HG02678 (cell line): Measurements from ENCODE around the gene MAB21L2.
"Not testable (repeated sequence)": the region's sequence is repeated elsewhere in the genome, so short reads cannot be mapped to it uniquely, and the experiment has no call there.

Experiments used
- ATAC-seq: cut with Tn5 transposase; IDR thresholded peaks from one replicate; pipeline ENCODE4 v1.9.1; 2021; ENCODE audit warnings: mild to moderate bottlenecking, moderate library complexity; ENCODE audit not compliant: unreplicated experiment

Gene MAB21L2

DNA sequence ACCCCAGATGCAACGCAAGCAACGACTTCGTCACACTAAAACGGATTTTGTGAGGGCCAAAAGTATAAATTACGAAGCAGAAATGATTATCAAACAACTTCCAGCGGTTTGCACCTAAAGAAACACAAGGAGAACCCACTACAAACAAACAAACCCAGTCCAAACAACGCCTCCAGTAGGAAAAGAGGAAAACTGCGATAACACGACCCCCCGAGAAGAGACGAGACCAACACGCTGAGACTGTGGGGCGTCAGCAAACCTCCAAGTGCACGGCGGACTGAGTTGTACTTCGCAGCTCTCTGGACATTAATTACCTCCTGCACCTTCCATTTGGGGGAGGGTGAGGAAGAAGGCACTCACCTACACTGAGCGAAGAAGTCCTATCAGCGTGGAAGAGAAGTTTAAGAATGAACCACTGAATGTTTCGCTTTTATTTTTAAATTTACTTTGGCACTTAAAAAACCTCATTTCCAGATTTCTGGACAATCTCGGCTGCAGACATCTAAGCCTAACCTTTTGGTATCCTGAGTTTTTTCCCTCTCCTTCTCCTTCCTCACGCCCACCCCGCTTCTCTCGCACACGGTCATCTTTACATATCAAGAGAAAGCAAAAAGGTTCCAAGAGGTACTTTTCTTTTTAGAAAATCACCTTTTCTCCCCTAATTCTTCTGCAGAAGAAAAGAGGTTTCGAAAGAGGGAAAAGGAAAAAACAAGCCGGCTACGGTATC, at the start of gene MAB21L2:
Gene MAB21L2, plus strand, starts transcription at position 6 of the 727 bp plus-strand sequence. CDS start 879 bp downstream, outside the sequence.
- ATAC-seq, result no peak

DNA sequence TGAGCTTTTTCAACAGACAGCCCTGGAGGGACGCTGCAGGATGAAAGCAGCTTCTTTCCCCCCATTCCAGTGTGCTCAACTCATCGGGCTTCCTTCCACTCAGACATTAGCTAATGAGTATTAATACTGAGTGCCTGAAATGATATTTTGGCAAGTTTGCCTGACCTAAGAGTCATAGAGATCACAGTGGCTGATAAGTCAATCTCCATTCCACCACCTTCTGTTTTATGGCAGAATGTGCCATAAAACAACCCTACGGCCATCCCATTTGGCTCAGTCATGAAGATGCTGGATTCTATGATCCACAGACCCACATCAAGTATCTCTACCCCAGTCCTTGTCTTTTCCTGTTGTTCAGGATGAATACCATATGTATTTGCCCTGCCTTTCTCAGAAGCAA, 48.3 kb upstream of the MAB21L2 start:
- ATAC-seq, result no peak

DNA sequence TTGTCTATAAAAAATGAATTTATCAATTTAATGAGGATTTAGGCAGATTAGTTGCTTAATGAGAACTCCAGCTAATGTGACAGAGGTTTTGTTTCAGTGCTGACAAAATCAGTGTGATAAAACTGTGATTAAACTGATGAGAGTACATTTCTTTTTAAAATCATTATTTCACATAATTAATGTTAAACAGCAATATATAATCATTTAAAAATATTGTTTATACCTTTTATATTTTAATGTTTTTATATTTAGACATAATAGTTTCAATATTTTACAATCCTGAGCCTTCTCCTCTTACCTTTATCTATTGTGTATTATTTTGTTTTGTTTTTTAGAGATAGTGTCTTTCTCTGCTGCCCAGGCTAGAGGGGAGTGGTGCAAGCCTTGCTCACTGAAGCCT, 47.1 kb upstream of the MAB21L2 start:
- ATAC-seq, result no peak

DNA sequence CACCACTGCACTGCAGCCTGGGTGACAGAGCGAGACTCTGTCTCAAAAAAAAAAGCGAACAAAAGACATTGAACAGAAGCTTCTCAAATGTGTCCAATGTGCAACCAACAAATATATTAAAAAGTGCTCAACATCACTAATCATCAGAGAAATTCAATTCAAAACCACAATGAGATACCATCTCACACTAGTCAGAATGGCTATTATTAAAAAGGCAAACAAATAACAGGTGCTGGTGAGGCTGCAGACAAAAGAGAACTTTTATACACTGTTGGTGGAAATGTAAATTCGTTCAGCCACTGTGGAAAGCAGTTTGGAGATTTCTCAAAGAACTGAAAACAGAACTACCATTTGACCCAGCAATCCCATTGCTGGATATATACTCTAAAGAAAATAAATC, 44.0 kb upstream of the MAB21L2 start:
- ATAC-seq, result not testable (repeated sequence)

DNA sequence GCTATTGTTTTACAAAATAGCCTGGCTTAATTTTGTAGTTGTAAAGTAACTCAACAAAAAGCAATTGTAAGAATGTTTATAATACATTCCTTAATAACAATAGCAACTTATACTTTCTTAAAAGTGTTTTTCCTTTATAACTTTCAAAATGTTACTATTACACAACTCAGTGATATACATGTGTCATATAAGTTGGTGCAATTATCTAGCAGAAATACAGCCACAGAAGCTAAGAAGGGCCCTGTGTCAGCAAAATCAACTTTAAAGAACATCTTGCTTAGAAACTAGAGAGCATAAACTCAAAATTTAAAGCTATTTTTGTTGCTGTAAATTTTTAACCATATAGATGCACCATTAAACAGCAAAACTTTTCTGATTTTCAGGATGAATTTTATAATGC, 41.4 kb upstream of the MAB21L2 start:
- ATAC-seq, result no peak

DNA sequence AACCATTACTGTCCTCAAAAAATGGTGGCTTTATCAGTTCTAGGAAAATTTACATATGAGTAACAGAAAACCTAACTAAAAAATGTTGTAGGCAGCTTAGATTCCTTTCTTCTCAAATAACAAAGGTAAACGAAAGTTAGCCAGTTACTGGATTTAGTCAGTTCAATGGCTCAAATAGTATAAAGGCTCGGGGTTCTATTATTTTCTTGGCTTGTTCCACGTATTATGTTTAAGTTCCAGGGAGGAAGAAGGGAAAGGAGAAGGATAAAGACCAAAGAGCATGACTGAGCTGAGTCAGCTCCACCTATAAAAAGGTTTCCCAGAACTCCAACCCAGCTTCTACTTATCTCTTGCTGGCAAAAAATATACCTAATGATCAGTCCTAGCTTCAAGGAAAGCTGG, 41.0 kb upstream of the MAB21L2 start:
- no peak for ATAC-seq

DNA sequence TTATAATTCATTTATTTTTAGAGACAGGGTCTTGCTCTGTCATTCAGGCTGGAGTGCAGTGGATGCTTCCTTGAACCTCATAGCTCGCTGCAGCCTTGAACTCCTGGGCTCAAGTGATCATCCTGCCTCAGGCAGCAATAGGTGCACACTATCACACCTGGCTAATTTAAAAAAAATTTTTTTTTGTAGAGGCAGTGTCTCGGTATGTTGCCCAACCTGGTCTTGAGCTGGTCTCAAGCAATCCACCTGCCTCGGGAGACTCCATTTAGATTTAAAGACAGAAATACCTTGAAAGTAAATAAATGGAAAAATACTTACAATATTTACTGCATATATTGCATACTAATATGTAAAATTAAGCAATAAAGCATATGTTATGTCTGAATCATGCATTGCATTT, 40.3 kb upstream of the MAB21L2 start:
- no peak for ATAC-seq

DNA sequence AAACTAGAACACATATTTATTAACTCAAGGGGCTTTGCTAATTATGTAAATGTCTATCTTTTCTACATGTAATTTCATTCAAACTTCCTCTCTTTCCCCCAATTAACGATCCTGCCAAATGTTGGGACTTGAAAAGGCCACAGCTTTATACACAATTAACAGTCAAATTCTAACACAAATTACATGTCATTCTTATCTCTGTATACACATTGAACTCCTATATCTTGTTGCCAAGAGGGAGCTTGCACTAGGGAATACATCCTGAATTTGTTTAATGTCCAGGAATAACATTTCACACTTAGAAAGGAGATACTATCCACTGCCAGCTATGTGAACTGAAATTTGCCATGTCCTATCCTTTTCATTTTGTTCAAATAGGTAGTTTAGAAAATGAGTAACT, 38.9 kb upstream of the MAB21L2 start:
- ATAC-seq, result no peak

DNA sequence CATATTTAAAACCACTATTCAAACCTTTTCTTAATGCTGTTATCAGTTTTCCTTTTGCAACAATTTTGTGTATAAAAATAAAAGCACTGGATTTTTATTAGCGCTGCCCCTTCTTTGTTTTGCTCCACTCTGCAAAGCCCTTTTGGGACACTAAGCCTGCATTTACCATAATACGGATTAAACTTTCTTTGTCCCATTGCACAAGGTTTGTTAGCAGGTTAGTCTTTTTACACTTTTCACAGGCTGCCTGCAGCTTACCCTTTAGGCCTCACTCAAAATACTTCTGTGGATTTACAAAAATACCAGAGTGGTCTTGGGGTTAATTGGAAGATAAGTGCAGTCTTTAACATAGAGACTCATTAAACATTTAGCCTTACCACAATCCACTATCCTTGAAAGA, 35.7 kb upstream of the MAB21L2 start:
- ATAC-seq, result no peak

DNA sequence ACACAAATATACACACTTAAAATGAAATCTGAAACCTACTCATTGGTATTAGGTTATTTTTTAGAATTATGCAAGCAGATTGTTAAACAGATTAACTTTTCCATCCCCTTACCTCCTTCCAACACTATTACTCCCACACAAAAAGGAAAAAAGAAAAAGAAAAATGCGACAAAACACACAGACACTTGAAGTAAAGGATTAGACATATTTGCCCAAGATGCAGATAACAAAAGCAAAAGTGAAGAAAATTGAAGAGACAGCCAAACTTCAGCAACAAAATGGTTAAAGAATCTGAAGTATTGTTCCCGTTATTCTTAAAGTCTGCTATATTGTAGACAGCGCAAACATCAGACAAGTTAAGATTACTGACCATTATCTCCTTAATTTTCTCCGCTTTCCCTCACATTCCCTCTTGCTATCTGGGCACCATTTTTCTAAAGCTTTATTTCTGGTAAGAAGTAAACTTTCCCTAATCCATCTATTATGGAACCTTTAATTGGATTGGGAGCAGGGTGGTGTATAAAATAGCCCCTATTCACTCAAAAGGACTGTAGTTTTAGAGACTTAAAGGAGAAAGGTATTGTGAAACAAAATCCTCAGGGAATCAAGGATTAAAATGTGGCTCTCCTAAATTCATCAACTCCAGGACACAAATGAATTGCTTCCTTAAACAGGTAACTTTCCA, 34.7 kb upstream of the MAB21L2 start:
- ATAC-seq, result no peak

DNA sequence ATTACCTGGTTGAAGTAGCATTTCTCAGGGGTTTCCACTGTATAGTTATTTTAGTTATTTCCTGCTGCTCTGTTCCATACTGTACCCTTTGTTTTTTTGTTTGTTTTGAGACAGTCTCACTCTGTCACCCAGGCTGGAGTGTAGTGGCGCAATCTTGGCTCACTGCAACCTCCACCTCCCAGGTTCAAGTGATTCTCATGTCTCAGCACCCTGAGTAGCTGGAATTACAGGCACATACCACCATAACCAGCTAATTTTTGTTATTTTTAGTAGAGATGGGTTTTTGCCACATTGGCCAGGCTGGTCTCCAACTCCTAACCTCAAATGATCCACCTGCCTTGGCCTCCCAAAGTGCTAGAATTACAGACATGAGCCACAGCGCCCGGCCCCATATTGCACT, 24.1 kb upstream of the MAB21L2 start:
- ATAC-seq, result not testable (repeated sequence)

DNA sequence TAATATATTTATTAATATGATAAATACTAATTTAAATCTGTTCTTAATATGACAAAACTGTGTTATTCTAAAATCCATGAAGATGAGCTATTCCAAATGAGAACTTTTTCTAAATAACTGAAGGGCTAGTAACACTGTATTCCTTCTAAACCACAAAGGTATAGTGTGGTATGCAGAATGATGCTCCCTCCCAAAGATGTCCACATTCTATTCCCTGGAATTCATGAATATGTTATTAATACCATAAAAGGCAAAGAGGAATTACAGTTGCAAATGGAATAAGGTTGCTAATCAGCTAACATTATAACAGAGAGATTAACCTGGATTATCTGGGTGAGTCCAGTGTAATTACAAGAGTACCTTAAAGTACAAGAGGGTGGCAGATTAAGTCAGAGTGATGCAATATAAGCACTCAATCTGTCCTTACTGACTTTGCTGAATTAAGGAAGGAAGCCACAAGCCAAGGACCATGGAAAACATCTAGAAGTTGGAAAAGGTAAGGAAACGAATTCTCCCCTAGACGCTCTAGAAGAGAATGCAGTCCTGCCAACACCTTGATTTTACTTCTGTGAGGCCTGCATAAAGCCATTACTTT, 20.7 kb upstream of the MAB21L2 start:
- no peak for ATAC-seq

DNA sequence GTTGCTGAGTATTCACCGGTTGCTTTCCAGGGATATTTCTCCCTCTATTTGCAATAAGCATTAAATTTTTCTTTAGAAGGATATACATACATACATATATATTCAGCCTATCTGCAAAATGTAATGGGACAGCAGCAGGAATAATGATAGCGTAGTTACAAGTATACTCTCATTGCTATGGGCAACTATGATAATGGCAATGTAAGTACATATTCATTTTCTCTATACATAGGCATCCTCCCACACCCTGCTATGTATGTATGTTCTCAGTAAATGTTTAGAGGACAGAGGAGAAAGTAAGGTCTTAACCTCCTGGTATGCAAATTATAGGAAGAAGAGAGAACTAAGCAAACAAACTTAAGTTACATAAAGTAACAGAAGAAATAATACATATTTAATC, 19.7 kb upstream of the MAB21L2 start:
- ATAC-seq, result no peak

DNA sequence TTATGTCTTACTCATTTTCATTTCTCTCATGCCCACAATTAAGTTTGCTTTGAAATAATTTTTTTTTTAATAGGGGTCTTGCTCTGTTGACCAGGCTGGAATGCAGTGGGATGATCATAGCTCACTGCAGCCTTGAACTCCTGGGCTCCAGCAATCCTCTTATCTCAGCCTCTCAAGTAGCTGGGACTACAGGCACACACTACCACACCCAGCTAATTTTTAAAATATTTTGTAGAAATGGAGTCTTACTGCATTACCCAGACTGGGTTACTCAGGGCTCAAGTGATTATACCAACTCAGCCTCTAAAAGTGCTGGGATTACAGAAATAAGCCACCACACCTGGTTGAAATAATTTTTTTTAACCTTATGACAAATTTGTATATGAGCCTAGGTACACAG, 19.2 kb upstream of the MAB21L2 start:
- no peak for ATAC-seq

DNA sequence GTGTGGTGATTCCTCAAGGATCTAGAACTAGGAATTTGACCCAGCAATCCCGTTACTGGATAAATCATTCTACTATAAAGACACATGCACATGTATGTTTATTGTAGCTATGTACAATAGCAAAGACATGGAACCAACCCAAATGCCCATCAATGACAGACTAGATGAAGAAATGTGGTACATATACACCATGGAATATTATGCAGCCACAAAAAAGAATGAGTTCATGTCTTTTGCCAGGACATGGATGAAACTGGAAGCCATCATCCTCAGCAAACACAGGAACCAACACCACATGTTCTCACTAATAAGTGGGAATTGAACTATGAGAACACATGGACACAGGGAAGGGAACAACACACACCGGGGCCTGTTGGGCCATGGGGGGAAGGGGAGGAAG, 17.0 kb upstream of the MAB21L2 start:
- not testable (repeated sequence) for ATAC-seq

DNA sequence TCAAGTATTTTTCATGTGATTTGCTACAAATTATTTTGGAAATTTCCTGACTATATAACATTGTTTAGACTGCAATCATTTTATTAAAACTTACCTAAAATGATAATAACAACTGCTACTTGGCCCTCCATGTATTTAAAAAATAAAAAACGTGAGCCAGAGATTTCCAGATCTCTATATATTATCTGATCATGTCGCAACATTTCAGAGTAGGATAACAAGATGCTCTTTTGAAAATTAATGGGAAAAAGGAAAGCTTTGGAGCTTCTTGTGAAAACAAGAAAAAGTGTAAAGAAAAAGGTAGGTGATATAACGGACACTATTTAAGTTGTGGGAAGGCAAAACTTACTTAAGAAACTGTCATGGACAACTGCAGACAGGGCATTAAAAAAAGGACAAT, 14.9 kb upstream of the MAB21L2 start:
- ATAC-seq, result no peak

DNA sequence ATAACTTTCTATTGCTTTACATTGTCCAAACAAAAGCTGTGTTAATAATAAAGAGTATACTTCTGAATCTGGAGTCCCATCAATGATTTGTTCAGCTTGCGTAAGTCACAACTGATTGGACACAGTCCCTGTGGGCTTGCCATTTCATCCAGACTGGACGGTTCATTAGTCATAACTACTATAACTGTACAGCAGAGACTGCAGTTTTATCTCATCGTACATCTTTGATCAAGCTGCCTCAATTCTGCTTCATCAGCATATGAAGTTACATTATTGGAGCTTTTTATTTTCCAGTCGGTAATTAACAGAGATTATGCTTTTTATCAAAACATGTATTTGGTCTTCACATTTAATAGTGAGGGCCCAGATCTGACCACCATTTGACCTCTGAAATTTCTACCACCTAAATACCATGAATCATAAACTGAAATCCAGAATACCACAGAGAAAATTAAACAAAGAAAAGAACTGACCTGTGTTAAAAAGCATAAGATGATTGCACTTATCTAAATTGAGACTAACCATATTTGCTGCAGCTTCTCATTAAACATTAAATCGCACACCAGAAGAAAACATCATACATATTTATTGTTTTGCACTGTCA, 12.5 kb upstream of the MAB21L2 start:
- no peak for ATAC-seq

DNA sequence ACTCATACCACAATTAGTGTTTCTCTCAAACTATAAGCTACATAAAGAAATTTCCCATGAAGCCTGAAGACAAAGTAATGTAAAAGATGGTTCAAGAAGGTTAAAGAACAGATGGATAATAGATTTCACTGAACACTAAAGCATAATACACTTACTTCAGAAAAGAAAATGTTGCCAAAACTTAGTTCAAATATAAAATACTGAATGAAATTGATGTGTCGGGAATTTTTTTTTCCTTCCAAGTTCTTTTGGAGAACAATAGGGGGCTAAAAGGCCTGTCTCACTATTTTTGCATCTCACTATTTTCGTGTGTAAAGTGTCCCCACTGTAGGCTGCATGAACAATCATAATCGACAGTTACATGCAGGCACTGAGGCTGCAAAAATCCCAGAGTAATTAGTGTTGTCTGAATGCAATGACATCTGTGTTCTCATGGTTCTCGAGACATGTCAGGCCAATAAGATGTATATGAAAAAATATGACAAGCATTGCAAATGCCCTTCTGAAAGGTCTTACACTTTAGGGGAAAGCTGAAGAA, 11.9 kb upstream of the MAB21L2 start:
- no peak for ATAC-seq

DNA sequence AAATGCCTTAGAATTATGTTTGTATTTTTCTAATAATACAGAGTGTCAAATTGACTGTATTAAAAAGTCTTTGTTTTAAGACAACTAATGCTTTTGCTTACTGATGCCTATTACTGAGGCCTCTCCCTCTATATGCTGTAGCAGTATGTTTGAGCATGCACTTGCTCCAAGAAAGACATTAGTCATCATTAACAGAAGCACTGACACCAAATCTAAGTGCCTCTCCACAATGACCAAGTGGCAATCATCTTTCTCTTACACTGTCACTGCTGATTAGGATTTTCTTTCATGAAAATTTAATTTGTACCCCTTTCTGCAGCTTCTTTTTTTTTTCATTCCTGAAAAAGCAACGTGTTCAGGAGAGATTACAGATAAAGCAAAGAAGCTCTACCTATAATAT, 11.1 kb upstream of the MAB21L2 start:
- ATAC-seq, result no peak

DNA sequence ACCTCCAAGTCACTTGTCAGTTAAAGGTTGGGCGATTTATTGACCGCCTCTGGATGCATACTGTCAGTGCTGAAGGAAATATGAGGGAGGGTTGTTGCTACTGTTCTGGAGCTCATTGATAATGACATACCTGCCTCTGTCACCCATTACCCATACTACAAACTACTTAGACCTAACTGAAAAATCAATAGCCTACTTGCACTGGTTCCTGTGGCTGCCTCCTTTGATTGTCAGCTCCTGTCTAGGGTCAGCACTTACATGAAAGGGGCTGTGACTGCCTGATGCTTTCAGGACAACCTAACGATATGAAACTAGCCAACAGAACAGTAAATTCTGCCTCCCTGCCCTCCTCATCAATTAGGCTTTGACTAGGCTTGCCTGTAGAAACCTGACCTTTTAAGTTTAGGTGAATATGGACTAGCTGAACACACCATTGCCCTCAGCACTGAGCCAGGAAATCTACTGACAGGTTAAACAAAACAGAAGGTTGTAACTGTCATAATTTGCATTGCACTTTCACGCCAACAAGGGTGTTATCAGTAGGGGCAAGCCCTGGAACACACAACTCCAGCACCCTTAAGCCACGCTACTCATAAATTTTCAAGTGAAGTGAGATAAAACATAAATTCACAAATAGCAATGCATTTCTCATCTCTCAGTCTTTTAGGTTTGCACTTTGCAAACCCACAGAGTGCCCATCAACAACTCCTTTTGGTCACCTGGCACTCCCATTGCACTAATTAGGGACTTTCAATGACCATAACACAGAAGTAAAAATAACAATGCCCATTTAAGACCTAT, 9.0 kb upstream of the MAB21L2 start:
- no peak for ATAC-seq

DNA sequence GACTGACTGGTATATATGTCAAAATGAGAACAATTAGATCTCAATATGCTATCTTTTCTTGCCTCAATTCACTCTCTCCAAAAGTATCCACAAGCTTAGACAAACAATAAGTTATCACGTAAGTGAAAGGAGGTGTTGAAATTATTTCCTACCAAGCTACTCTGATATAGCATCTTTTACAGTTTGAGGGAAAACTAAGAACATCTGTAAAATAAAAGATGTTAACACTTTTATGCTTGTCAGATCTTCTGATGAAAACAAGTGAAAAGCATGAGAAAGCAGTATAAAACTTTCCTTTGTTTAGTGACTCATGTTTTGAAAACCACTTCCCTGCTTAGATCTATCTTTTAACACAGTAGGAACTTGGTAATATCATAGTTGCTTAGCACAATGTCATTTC, 8.4 kb upstream of the MAB21L2 start:
- no peak for ATAC-seq
